Type B pancreatic cell (in vitro differentiated cells): Measurements from ENCODE around the gene ABHD16B. TPM values are rescaled to one million over a fixed set of nuclear protein-coding genes. Genes with fewer than 3 reads are reported as not detected.

Experiments
- DNase-seq: peaks from one replicate; pipeline ENCODE4 v3.0.0; 2021; ENCODE audit warnings: mixed read lengths; ENCODE audit not compliant: unreplicated experiment; ENCODE audit errors: extremely low spot score
- H3K27ac Mint-ChIP-seq: 2 replicates; pipeline ENCODE4 v1.8.0; 2021; ENCODE audit warnings: mild to moderate bottlenecking, mixed read lengths
- H3K27me3 Mint-ChIP-seq: 2 replicates; pipeline ENCODE4 v1.8.0; 2021; ENCODE audit warnings: mixed read lengths
- H3K36me3 Mint-ChIP-seq: 2 replicates; pipeline ENCODE4 v1.8.0; 2021; ENCODE audit warnings: mixed read lengths
- H3K4me1 Mint-ChIP-seq: one replicate; pipeline ENCODE4 v1.8.0; 2021; ENCODE audit warnings: mixed read lengths; ENCODE audit not compliant: unreplicated experiment
- H3K4me3 Mint-ChIP-seq: 2 replicates; pipeline ENCODE4 v1.8.0; 2021; ENCODE audit warnings: mild to moderate bottlenecking, mixed read lengths
- H3K9me3 Mint-ChIP-seq: 2 replicates; pipeline ENCODE4 v1.8.0; 2021; ENCODE audit warnings: mixed read lengths
- total RNA-seq: library from RNA; stranded (reverse); gene quantifications from 2 replicates; pipeline ENCODE4 v1.2.1, GENCODE V29; 2021; ENCODE audit warnings: low replicate concordance
- TF ChIP-seq, protein P1 (sequence below): fragments of 200-600 bp; sonication (generic); conservative IDR thresholded peaks from 2 replicates; pipeline ENCODE4 v1.5.0; 2021; ENCODE audit warnings: antibody characterized with exemption, mild to moderate bottlenecking

ABHD16B gene
- total RNA-seq, 1 donor from 2014 or later, result not detected

GRCh38 chr20:63831646-63831992 lies 29.7 kb upstream of the ABHD16B start:
- Mint-ChIP-seq H3K4me1 (peaks cover 23% of the 10 kb centered on the region), H3K36me3 (no peaks in the 10 kb centered on the region), H3K9me3 (no peaks in the 10 kb centered on the region), H3K4me3 (no peak overlapping the region), H3K27me3 (peaks cover 15% of the 10 kb centered on the region), H3K27ac (no peak overlapping the region)
- no peak for DNase-seq
- TF ChIP-seq, protein P1, sequence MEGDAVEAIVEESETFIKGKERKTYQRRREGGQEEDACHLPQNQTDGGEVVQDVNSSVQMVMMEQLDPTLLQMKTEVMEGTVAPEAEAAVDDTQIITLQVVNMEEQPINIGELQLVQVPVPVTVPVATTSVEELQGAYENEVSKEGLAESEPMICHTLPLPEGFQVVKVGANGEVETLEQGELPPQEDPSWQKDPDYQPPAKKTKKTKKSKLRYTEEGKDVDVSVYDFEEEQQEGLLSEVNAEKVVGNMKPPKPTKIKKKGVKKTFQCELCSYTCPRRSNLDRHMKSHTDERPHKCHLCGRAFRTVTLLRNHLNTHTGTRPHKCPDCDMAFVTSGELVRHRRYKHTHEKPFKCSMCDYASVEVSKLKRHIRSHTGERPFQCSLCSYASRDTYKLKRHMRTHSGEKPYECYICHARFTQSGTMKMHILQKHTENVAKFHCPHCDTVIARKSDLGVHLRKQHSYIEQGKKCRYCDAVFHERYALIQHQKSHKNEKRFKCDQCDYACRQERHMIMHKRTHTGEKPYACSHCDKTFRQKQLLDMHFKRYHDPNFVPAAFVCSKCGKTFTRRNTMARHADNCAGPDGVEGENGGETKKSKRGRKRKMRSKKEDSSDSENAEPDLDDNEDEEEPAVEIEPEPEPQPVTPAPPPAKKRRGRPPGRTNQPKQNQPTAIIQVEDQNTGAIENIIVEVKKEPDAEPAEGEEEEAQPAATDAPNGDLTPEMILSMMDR, result no peak

GRCh38 chr20:63831993-63832686 lies 29.2 kb upstream of the ABHD16B start:
- H3K36me3 Mint-ChIP-seq, result no peaks in the 10 kb centered on the region
- H3K27me3 Mint-ChIP-seq, result peaks cover 15% of the 10 kb centered on the region
- no peak overlapping the region for H3K27ac Mint-ChIP-seq
- H3K4me1 Mint-ChIP-seq, result peaks cover 23% of the 10 kb centered on the region
- peak overlapping the region; percentile 69 for H3K4me3 Mint-ChIP-seq
- DNase-seq, result no peak
- H3K9me3 Mint-ChIP-seq, result no peaks in the 10 kb centered on the region
- TF ChIP-seq, protein P1, result no peak

- Mint-ChIP-seq H3K27ac (peak overlapping the region; percentile 12), H3K4me1 (peaks cover 23% of the 10 kb centered on the region), H3K27me3 (peaks cover 10% of the 10 kb centered on the region), H3K4me3 (peak overlapping the region; percentile 53), H3K9me3 (no peaks in the 10 kb centered on the region), H3K36me3 (no peaks in the 10 kb centered on the region)
- no peak for DNase-seq
- TF ChIP-seq, protein P1, result no peak
Measured at GRCh38 chr20:63833776-63834490, 27.4 kb upstream of the ABHD16B start.

GRCh38 chr20:63834491-63834880 lies 26.8 kb upstream of the ABHD16B start:
- H3K4me1 Mint-ChIP-seq, result peaks cover 17% of the 10 kb centered on the region
- no peak overlapping the region for H3K4me3 Mint-ChIP-seq
- no peaks in the 10 kb centered on the region for H3K36me3 Mint-ChIP-seq
- no peaks in the 10 kb centered on the region for H3K9me3 Mint-ChIP-seq
- no peak for DNase-seq
- H3K27me3 Mint-ChIP-seq, result peaks cover 7% of the 10 kb centered on the region
- TF ChIP-seq, protein P1, result no peak
- peak overlapping the region; percentile 56 for H3K27ac Mint-ChIP-seq

- Mint-ChIP-seq H3K4me3 (peak overlapping the region; percentile 76), H3K9me3 (no peaks in the 10 kb centered on the region), H3K4me1 (peaks cover 10% of the 10 kb centered on the region), H3K27ac (peak overlapping the region; percentile 56), H3K27me3 (no peaks in the 10 kb centered on the region), H3K36me3 (no peaks in the 10 kb centered on the region)
- TF ChIP-seq, protein P1, result no peak
- no peak for DNase-seq
Measured at GRCh38 chr20:63835021-63835858, 26.1 kb upstream of the ABHD16B start.
